MM.1S (cell line): ENCODE data around the gene NCAM2.

Source experiments
- DNase-seq: peaks from one replicate; pipeline ENCODE4 v3.0.0-alpha.2; 2015
- H2AFZ ChIP-seq: fragments of 300-600 bp; sonication (generic); 2 replicates; pipeline ENCODE4 v1.6.0; 2016; ENCODE audit warnings: antibody characterized with exemption, low read length
- H3F3A ChIP-seq: fragments of 300-600 bp; sonication (generic); 2 replicates; pipeline ENCODE4 v1.6.1; 2016; ENCODE audit warnings: mild to moderate bottlenecking, antibody characterized with exemption, low read length, moderate library complexity, mixed read lengths; ENCODE audit not compliant: insufficient read depth
- H3K27ac ChIP-seq: fragments of 300-600 bp; sonication (generic); 2 replicates; pipeline ENCODE4 v1.5.1; 2016; ENCODE audit warnings: mild to moderate bottlenecking, low read length
- H3K27me3 ChIP-seq: fragments of 300-600 bp; sonication (generic); replicated peaks from 2 replicates; pipeline ENCODE4 v1.6.0; 2016; ENCODE audit warnings: low read length; ENCODE audit not compliant: insufficient read depth
- H3K36me3 ChIP-seq: fragments of 300-600 bp; sonication (generic); replicated peaks from 2 replicates; pipeline ENCODE4 v1.6.1; 2016; ENCODE audit warnings: mild to moderate bottlenecking, low read length, mixed read lengths; ENCODE audit not compliant: insufficient read depth
- H3K4me1 ChIP-seq: fragments of 300-600 bp; sonication (generic); 2 replicates; pipeline ENCODE4 v1.6.1; 2016; ENCODE audit warnings: low read length, mixed read lengths
- H3K4me2 ChIP-seq: fragments of 300-600 bp; sonication (generic); 2 replicates; pipeline ENCODE4 v1.6.0; 2016; ENCODE audit warnings: low read depth, low read length
- H3K4me3 ChIP-seq: fragments of 300-600 bp; sonication (generic); 2 replicates; pipeline ENCODE4 v1.5.1; 2016; ENCODE audit warnings: low read length, mixed read lengths
- H3K79me2 ChIP-seq: fragments of 300-600 bp; sonication (generic); 2 replicates; pipeline ENCODE4 v1.6.1; 2016; ENCODE audit warnings: mixed run types, low read length, mixed read lengths
- H3K9ac ChIP-seq: fragments of 300-600 bp; sonication (generic); 2 replicates; pipeline ENCODE4 v1.6.1; 2016; ENCODE audit warnings: low read length, mixed read lengths
- H3K9me2 ChIP-seq: fragments of 300-600 bp; sonication (generic); replicated peaks from 2 replicates; pipeline ENCODE4 v1.6.1; 2016; ENCODE audit warnings: mild to moderate bottlenecking, low read length, mixed read lengths; ENCODE audit not compliant: insufficient read depth
- H3K9me3 ChIP-seq: fragments of 300-600 bp; sonication (generic); replicated peaks from 2 replicates; pipeline ENCODE4 v1.6.1; 2016; ENCODE audit warnings: mild to moderate bottlenecking, low read length, mixed read lengths; ENCODE audit not compliant: insufficient read depth
- H4K20me1 ChIP-seq: fragments of 300-600 bp; sonication (generic); 2 replicates; pipeline ENCODE4 v1.6.1; 2016; ENCODE audit warnings: mild to moderate bottlenecking, low read length, moderate library complexity, mixed read lengths; ENCODE audit not compliant: insufficient read depth
- CTCF ChIP-seq: fragments of 300-600 bp; sonication (generic); IDR thresholded peaks from 2 replicates; pipeline ENCODE4 v1.5.1; 2016; ENCODE audit warnings: antibody characterized with exemption, low read length, mixed read lengths
- EZH2 ChIP-seq: fragments of 300-600 bp; sonication (generic); optimal IDR thresholded peaks from 2 replicates; pipeline ENCODE3; 2017; ENCODE audit warnings: low read depth, mild to moderate bottlenecking, antibody characterized with exemption, low read length, mixed read lengths
- EZH2phosphoT487 ChIP-seq: fragments of 300-600 bp; sonication (generic); IDR thresholded peaks from 2 replicates; pipeline ENCODE4 v1.6.1; 2018; ENCODE audit warnings: antibody characterized with exemption, low read length

The NCAM2 gene

DNA sequence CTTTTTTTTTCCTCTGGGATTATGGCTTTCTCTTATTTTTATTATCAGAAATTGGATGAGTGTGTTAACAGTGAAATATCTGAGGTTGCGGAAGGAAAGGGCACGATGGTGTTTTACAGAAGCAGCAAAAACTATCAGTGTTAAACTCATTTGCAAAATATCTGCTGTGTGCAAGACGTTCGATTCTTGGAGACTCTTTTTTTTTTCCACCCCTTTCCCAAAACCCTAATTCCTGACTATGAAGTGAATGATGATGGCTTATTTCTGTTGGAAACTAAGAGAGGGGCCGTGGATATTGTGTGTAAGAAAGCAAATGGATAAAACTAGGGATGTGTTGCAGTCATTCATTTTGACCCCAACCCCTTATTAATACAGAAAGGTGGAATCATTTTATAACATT lies 677 bp downstream of the NCAM2 start:
- H3K4me1 ChIP-seq, result peaks cover 8% of the 10 kb centered on the region
- no peaks in the 10 kb centered on the region for H4K20me1 ChIP-seq
- peak overlapping the region; percentile 45; the same call in 1 of the 2 replicates for H3K9ac ChIP-seq
- H3K4me2 ChIP-seq, result peak overlapping the region; percentile 73
- no peaks in the 10 kb centered on the region for H3K27me3 ChIP-seq
- peak overlapping the region; percentile 74 for H3K4me3 ChIP-seq
- DNase-seq, result no peak
- no peaks in the 10 kb centered on the region for H3K79me2 ChIP-seq
- H3K9me2 ChIP-seq, result no peaks in the 10 kb centered on the region
- H3K27ac ChIP-seq, result no peak overlapping the region
- no peaks in the 10 kb centered on the region for H3K36me3 ChIP-seq
- no peaks in the 10 kb centered on the region for H3K9me3 ChIP-seq
- peak overlapping the region; percentile 88 for H2AFZ ChIP-seq
- TF ChIP-seq EZH2 (no peak), EZH2phosphoT487 (no peak), CTCF (no peak)
- H3F3A ChIP-seq, result peaks cover 16% of the 10 kb centered on the region

DNA sequence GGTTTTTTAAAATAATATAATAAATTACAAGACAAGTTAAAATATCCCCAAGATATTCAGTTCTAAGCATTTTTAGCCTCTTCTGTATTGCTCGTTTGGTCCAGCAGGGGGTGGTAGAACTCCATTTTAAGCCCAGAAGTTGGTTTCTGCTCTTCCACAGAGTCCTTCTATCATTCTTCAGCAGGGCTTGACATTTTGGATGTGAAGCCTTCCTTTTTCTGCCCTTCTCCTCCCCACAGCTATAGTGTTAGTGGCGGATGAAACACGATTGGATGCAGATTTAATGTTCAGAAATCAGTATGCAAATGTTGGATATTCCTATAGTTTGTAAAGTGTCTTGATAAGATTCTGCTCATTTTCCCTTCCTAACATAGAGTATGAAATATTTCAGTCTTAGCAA lies 1.4 kb downstream of the NCAM2 start:
- DNase-seq, result peak; percentile 57
- Histone ChIP-seq H3K79me2 (no peaks in the 10 kb centered on the region), H3K9ac (no peak overlapping the region), H3K4me1 (peaks cover 8% of the 10 kb centered on the region), H3K27ac (no peak overlapping the region), H2AFZ (no peak overlapping the region), H3K27me3 (no peaks in the 10 kb centered on the region), H4K20me1 (no peaks in the 10 kb centered on the region), H3F3A (peaks cover 16% of the 10 kb centered on the region), H3K4me2 (no peak overlapping the region), H3K9me2 (no peaks in the 10 kb centered on the region), H3K4me3 (no peak overlapping the region), H3K36me3 (no peaks in the 10 kb centered on the region), H3K9me3 (no peaks in the 10 kb centered on the region)
- TF ChIP-seq EZH2phosphoT487 (no peak), CTCF (peak; percentile 70)

DNA sequence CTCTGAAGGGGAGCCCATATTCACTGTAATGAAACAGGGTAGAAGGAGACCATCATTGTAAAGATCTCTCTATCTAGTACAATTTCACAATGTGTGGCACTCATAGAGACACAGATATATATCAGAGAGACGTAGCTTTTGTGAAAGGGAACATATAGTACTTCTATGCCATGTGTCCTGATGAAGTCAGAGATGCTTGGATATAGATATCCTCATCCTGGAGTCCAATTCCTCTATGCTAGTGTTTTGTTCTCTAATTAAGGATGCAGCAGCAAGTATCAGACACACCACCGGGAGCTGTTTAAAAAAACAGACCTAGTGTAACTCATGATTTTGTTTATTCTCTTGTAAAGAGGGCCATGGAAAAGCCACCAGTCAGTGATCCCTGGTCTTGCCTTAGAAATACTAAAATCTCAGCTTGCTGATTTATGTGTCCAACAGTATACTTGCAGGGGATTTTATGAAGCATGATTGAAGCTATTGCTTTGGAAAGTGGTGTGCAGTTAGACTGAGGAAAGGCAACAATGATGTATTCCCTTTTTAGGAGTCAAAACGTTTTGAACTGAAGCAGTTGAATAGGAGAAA lies 2.5 kb downstream of the NCAM2 start:
- H3K9me3 ChIP-seq, result no peaks in the 10 kb centered on the region
- H3K36me3 ChIP-seq, result no peaks in the 10 kb centered on the region
- H3F3A ChIP-seq, result peaks cover 16% of the 10 kb centered on the region

More for the DNA sequence above, 2.5 kb downstream of the NCAM2 start:
- H3K4me3 ChIP-seq, result no peak overlapping the region
- no peak for DNase-seq
- no peaks in the 10 kb centered on the region for H3K9me2 ChIP-seq
- TF ChIP-seq EZH2phosphoT487, result no peak
- TF ChIP-seq CTCF, result no peak
- no peak for TF ChIP-seq EZH2
- H3K9ac ChIP-seq, result no peak overlapping the region
- H4K20me1 ChIP-seq, result no peaks in the 10 kb centered on the region
- H3K4me2 ChIP-seq, result no peak overlapping the region
- H3K4me1 ChIP-seq, result peaks cover 8% of the 10 kb centered on the region
- H3K79me2 ChIP-seq, result no peaks in the 10 kb centered on the region
- H3K27me3 ChIP-seq, result no peaks in the 10 kb centered on the region
- no peak overlapping the region for H3K27ac ChIP-seq
- H2AFZ ChIP-seq, result no peak overlapping the region
